Measurements from ENCODE around the gene SNAPC2. TPM values are rescaled to one million over a fixed set of nuclear protein-coding genes. Genes with fewer than 3 reads are reported as not detected.
A peak's percentile ranks its signal among the peaks of the same experiment; 100 is the strongest.

The SNAPC2 gene
- 10.3 TPM for total RNA-seq
- long read RNA-seq, transcript SNAPC2-201 (5 exons, 1,542 nt) = major isoform, 10 of 13 reads
- long read RNA-seq, partial matches to known transcripts = 1 of 13 reads
- long read RNA-seq, other reads (novel, unspliced or antisense) = 0 of 13 reads

GRCh38 chr19:7919610-7920518, at the start of gene SNAPC2:
Gene SNAPC2, plus strand, starts transcription at chr19:7920338. Its CDS starts 29 bp downstream, at chr19:7920367.
- DNase-seq (ENCODE audit: missing footprints) (peak; percentile 99), ATAC-seq (peak; percentile 72)
- intact Hi-C loops (cut with DNase I) = loop anchor here (1.0 to 2.0 kb wide), 3 partner anchors 17 to 594 kb away; partner anchors contain the start of genes MAP2K7, TIMM44 and ZNF414

GRCh38 chr19:7870571-7871436, 49.3 kb upstream of the SNAPC2 start:
- intact Hi-C loops (cut with DNase I) = loop anchor here (2.0 kb wide), 1 partner anchor 32 kb away; the partner anchor contains the start of gene MAP2K7
- ATAC-seq (peak; percentile 6), DNase-seq (ENCODE audit: missing footprints) (peak; percentile 1)

GRCh38 chr19:7871437-7872305, 48.5 kb upstream of the SNAPC2 start:
- intact Hi-C loops (cut with DNase I) = loop anchor here (2.0 kb wide), 1 partner anchor 31 kb away; the partner anchor contains the start of gene MAP2K7
- DNase-seq (ENCODE audit: missing footprints) = peak; percentile 91
- ATAC-seq = peak; percentile 65

GRCh38 chr19:7872306-7873204, 47.6 kb upstream of the SNAPC2 start:
- intact Hi-C loops (cut with DNase I) = no loop called here
- peak; percentile 53 for DNase-seq (ENCODE audit: missing footprints)
- ATAC-seq = no peak

GRCh38 chr19:7873304-7874075, 46.6 kb upstream of the SNAPC2 start:
- no peak for ATAC-seq
- peak; percentile 8 for DNase-seq (ENCODE audit: missing footprints)
- intact Hi-C loops (cut with DNase I) = no loop called here

- ATAC-seq (no peak), DNase-seq (ENCODE audit: missing footprints) (peak; percentile 66)
- intact Hi-C loops (cut with DNase I) = no loop called here
Observed at GRCh38 chr19:7874076-7874896, 45.9 kb upstream of the SNAPC2 start, which contains the start of gene PRR36. Gene PRR36, minus strand, starts transcription at chr19:7874390. Its CDS starts 701 bp downstream, at chr19:7873689.

GRCh38 chr19:7874897-7875273, 45.3 kb upstream of the SNAPC2 start:
- DNase-seq (ENCODE audit: missing footprints) = peak; percentile 67
- no peak for ATAC-seq
- intact Hi-C loops (cut with DNase I) = no loop called here

- no peak for DNase-seq (ENCODE audit: missing footprints)
- ATAC-seq = no peak
- intact Hi-C loops (cut with DNase I) = no loop called here
Observed at GRCh38 chr19:7877249-7877836, 42.8 kb upstream of the SNAPC2 start.

- no peak for ATAC-seq
- intact Hi-C loops (cut with DNase I) = no loop called here
- DNase-seq (ENCODE audit: missing footprints) = peak; percentile 32
Observed at GRCh38 chr19:7879111-7879807, 40.9 kb upstream of the SNAPC2 start.

- intact Hi-C loops (cut with DNase I) = no loop called here
- DNase-seq (ENCODE audit: missing footprints) (peak; percentile 64), ATAC-seq (no peak)
Observed at GRCh38 chr19:7879836-7880235, 40.3 kb upstream of the SNAPC2 start.

- DNase-seq (ENCODE audit: missing footprints) (no peak), ATAC-seq (no peak)
- intact Hi-C loops (cut with DNase I) = no loop called here
Observed at GRCh38 chr19:7881910-7882309, 38.2 kb upstream of the SNAPC2 start.

GRCh38 chr19:7883105-7883504, 37.0 kb upstream of the SNAPC2 start:
- DNase-seq (ENCODE audit: missing footprints) (peak; percentile 4), ATAC-seq (no peak)

GRCh38 chr19:7883796-7884570, 36.2 kb upstream of the SNAPC2 start:
- ATAC-seq = no peak
- intact Hi-C loops (cut with DNase I) = no loop called here

More at GRCh38 chr19:7883105-7883504, 37.0 kb upstream of the SNAPC2 start:
- intact Hi-C loops (cut with DNase I) = no loop called here

GRCh38 chr19:7885818-7886217, 34.3 kb upstream of the SNAPC2 start:
- ATAC-seq (no peak), DNase-seq (ENCODE audit: missing footprints) (no peak)
- intact Hi-C loops (cut with DNase I) = no loop called here

More at GRCh38 chr19:7883796-7884570, 36.2 kb upstream of the SNAPC2 start:
- no peak for DNase-seq (ENCODE audit: missing footprints)

All from Right ventricle myocardium inferior (tissue), 1 donor.